ENCODE results near the gene ARHGAP26. TPM values are rescaled to one million over a fixed set of nuclear protein-coding genes. Genes with fewer than 3 reads are reported as not detected.

ARHGAP26 gene
- polyA plus RNA-seq, 3 donors, result 26.5 to 56.8 (median 28.7) TPM

- no peaks in the 10 kb centered on the region for H3K9me3 ChIP-seq (replicated peaks in 1 of 2; ENCODE audit: control insufficient read depth in 1 of 2, insufficient read depth in 1 of 2, low read length in 2 of 2)
- peak; percentile 49 for TF ChIP-seq CTCF (IDR thresholded peaks at IDR 0.05)
- H3K4me1 ChIP-seq (ENCODE audit: control insufficient read depth in 1 of 2, insufficient read depth in 2 of 2, low read length in 2 of 2), result peaks cover 15% of the 10 kb centered on the region in 2 donors
- intact Hi-C loops (cut with micrococcal nuclease), result loop anchor here in 1 of 2 donors (5.0 kb wide), 1 partner anchor 103 kb away; no protein-coding TSS in a partner anchor
- 91% methylated on average over 7 of the region's 12 CpGs for WGBS (ENCODE audit: insufficient coverage)
- H3K36me3 ChIP-seq (replicated peaks in 1 of 2; ENCODE audit: control insufficient read depth in 1 of 2, insufficient read depth in 2 of 2, low read length in 2 of 2), result peaks cover 33 to 68% of the 10 kb centered on the region in 2 donors
- peak in 1 of 3 donors; percentile 27 for DNase-seq
- H3K9me3 Mint-ChIP-seq, result no peaks in the 10 kb centered on the region
- peaks cover 13% of the 10 kb centered on the region for H3K79me2 ChIP-seq (ENCODE audit: insufficient read depth, low read length)
- peak overlapping the region in 6 of 7 donors; percentile 28 to 74 (median 68) for H3K27ac Mint-ChIP-seq
- no peaks in the 10 kb centered on the region for H3K27me3 Mint-ChIP-seq (ENCODE audit: low read depth in 3 of 3)
- no peak overlapping the region for H3K4me3 Mint-ChIP-seq
- peaks cover 28% of the 10 kb centered on the region for H3K4me1 Mint-ChIP-seq
- H3K27me3 ChIP-seq (ENCODE audit: control insufficient read depth in 2 of 2, insufficient read depth in 2 of 2, low read length in 2 of 2), result no peaks in the 10 kb centered on the region
- peaks cover 65 to 82% of the 10 kb centered on the region in 2 donors for H3K36me3 Mint-ChIP-seq
- H3K9ac ChIP-seq (ENCODE audit: insufficient read depth, low read length, poor library complexity, severe bottlenecking), result no peak overlapping the region
- no peak overlapping the region for H2AFZ ChIP-seq (ENCODE audit: insufficient read depth, low read depth, low read length, poor library complexity, severe bottlenecking)
- H3K4me2 ChIP-seq (replicated peaks; ENCODE audit: extremely low read depth, low read length, poor library complexity, severe bottlenecking), result no peak overlapping the region
- H4K20me1 ChIP-seq (ENCODE audit: insufficient read depth, low read length), result no peaks in the 10 kb centered on the region
- H3K4me3 ChIP-seq (replicated peaks in 1 of 3; ENCODE audit: low read depth in 2 of 3, low read length in 3 of 3), result no peak overlapping the region
- H3K27ac ChIP-seq (ENCODE audit: low read depth in 1 of 2, low read length in 2 of 2), result peak overlapping the region in 1 of 2 donors; percentile 10
Observed at GRCh38 chr5:143014017-143014651, 244.0 kb downstream of the ARHGAP26 start.

GRCh38 chr5:143016777-143017516, 246.8 kb downstream of the ARHGAP26 start:
- H3K36me3 ChIP-seq (replicated peaks in 1 of 2; ENCODE audit: control insufficient read depth in 1 of 2, insufficient read depth in 2 of 2, low read length in 2 of 2), result peaks cover 50 to 85% of the 10 kb centered on the region in 2 donors
- H3K4me3 ChIP-seq (replicated peaks in 1 of 3; ENCODE audit: low read depth in 2 of 3, low read length in 3 of 3), result no peak overlapping the region
- peaks cover 4% of the 10 kb centered on the region for H3K4me1 Mint-ChIP-seq
- peak in 1 of 3 donors; percentile 38 for DNase-seq
- H4K20me1 ChIP-seq (ENCODE audit: insufficient read depth, low read length), result peaks cover 12% of the 10 kb centered on the region
- H3K27ac Mint-ChIP-seq, result peak overlapping the region in 1 of 7 donors; percentile 26
- no peak overlapping the region for H2AFZ ChIP-seq (ENCODE audit: insufficient read depth, low read depth, low read length, poor library complexity, severe bottlenecking)
- no peaks in the 10 kb centered on the region for H3K4me1 ChIP-seq (ENCODE audit: control insufficient read depth in 1 of 2, insufficient read depth in 2 of 2, low read length in 2 of 2)
- no peaks in the 10 kb centered on the region for H3K79me2 ChIP-seq (ENCODE audit: insufficient read depth, low read length)
- peaks cover 0 to 2% (median 0%) of the 10 kb centered on the region in 3 donors for H3K27me3 Mint-ChIP-seq (ENCODE audit: low read depth in 3 of 3)
- H3K9me3 Mint-ChIP-seq, result no peaks in the 10 kb centered on the region
- 95% methylated on average over 4 of the region's 5 CpGs for WGBS (ENCODE audit: insufficient coverage)
- H3K9me3 ChIP-seq (replicated peaks in 1 of 2; ENCODE audit: control insufficient read depth in 1 of 2, insufficient read depth in 1 of 2, low read length in 2 of 2), result no peaks in the 10 kb centered on the region
- intact Hi-C loops (cut with micrococcal nuclease), result no loop called here
- no peak overlapping the region for H3K27ac ChIP-seq (ENCODE audit: low read depth in 1 of 2, low read length in 2 of 2)
- no peak overlapping the region for H3K9ac ChIP-seq (ENCODE audit: insufficient read depth, low read length, poor library complexity, severe bottlenecking)
- no peaks in the 10 kb centered on the region for H3K27me3 ChIP-seq (ENCODE audit: control insufficient read depth in 2 of 2, insufficient read depth in 2 of 2, low read length in 2 of 2)
- TF ChIP-seq CTCF (IDR thresholded peaks at IDR 0.05), result peak; percentile 49
- peaks cover 77 to 88% of the 10 kb centered on the region in 2 donors for H3K36me3 Mint-ChIP-seq
- no peak overlapping the region for H3K4me2 ChIP-seq (replicated peaks; ENCODE audit: extremely low read depth, low read length, poor library complexity, severe bottlenecking)
- no peak overlapping the region for H3K4me3 Mint-ChIP-seq
